HCT116 (cell line): Measurements from ENCODE around the gene USP27X. TPM values are rescaled to one million over a fixed set of nuclear protein-coding genes. Genes with fewer than 3 reads are reported as not detected.

ENCODE experiments used
- ATAC-seq: fragments of 200-7000 bp; cut with Tn5 transposase; 2 replicates; pipeline ENCODE4 v1.9.1; 2020; ENCODE audit warnings: mild to moderate bottlenecking, moderate library complexity
- BruUV-seq: library from RNA; stranded (reverse); fragments of 400-500 nt; replicated peaks from 2 replicates; lab custom pipeline; 2021; lab: Mats Ljungman, UMichigan
- CTCF ChIA-PET: fragments of 300-600 bp; sonication (Branson Sonifier 250); formaldehyde crosslinking; loops from one replicate; lab custom pipeline; 2021; ENCODE audit warnings: antibody characterized with exemption; lab: Charles Lee
- POLR2A ChIA-PET: fragments of 300-600, 350-600 bp; sonication (Branson Sonifier 250); formaldehyde crosslinking; loops from one replicate; lab custom pipeline; 2021; ENCODE audit warnings: antibody characterized with exemption; lab: Charles Lee
- RAD21 ChIA-PET, 2 experiments: fragments of 300-600 bp; sonication (Branson Sonifier 250); formaldehyde crosslinking; loops; one replicate each; lab custom pipeline; 2023; ENCODE audit warnings: low total read pairs in 2 of 2; ENCODE audit not compliant: uncharacterized antibody in 2 of 2, unreplicated experiment in 2 of 2, low non-redundant PET in 1 of 2; lab: Charles Lee
- DNase-seq: peaks from one replicate; pipeline ENCODE4 v3.0.0-alpha.2; 2010; ENCODE audit warnings: low read depth, low spot score
- H2AFZ ChIP-seq: fragments of 200-600 bp; shearing (Covaris generic), sonication (generic); 2 replicates; pipeline ENCODE4 v1.6.1; 2017; ENCODE audit warnings: low read depth, mixed run types, mixed read lengths, antibody characterized with exemption, low read length; ENCODE audit not compliant: poor library complexity, severe bottlenecking
- H3K27ac ChIP-seq: 2 replicates; pipeline ENCODE4 v1.5.1; 2012; ENCODE audit warnings: low read depth, low read length
- H3K27me3 ChIP-seq: fragments of 200-600 bp; sonication (generic); 2 replicates; pipeline ENCODE4 v1.6.1; 2016; ENCODE audit warnings: mixed run types, low read length, mixed read lengths; ENCODE audit not compliant: insufficient read depth
- H3K36me3 ChIP-seq, 2 experiments: fragments of 200-500 bp in 1 of 2; fragments of 200-600 bp in 1 of 2; sonication (Bioruptor generic) in 1 of 2; sonication (generic) in 1 of 2; 2 replicates each; pipeline versions ENCODE4 v1.5.1 to v1.6.1; 2014 to 2016; ENCODE audit warnings: low read length in 2 of 2, inconsistent platforms in 1 of 2, mixed read lengths in 1 of 2, mixed run types in 1 of 2; ENCODE audit not compliant: insufficient read depth in 2 of 2, control insufficient read depth in 1 of 2
- H3K4me1 ChIP-seq, 2 experiments: fragments of 200-600 bp in 1 of 2; sonication (generic) in 1 of 2; 2 replicates each; pipeline versions ENCODE4 v1.5.1 to v1.6.1; 2012 to 2017; ENCODE audit warnings: low read length in 2 of 2, inconsistent platforms in 1 of 2, mild to moderate bottlenecking in 1 of 2, mixed read lengths in 1 of 2, mixed run types in 1 of 2, moderate library complexity in 1 of 2; ENCODE audit not compliant: insufficient read depth in 2 of 2, control insufficient read depth in 1 of 2
- H3K4me2 ChIP-seq: fragments of 200-600 bp; sonication (generic); 2 replicates; pipeline ENCODE4 v1.6.1; 2017; ENCODE audit warnings: mixed run types, low read length, mixed read lengths
- H3K4me3 ChIP-seq, 2 experiments: fragments of 200-600 bp in 1 of 2; sonication (generic) in 1 of 2; replicated peaks in 1 of 2; 2 replicates each; pipeline ENCODE4 v1.5.1; 2011 to 2016; ENCODE audit warnings: low read length in 2 of 2, control low read depth in 1 of 2, low read depth in 1 of 2, mild to moderate bottlenecking in 1 of 2, mixed read lengths in 1 of 2, mixed run types in 1 of 2
- H3K79me2 ChIP-seq: fragments of 200-600 bp; sonication (generic); 2 replicates; pipeline ENCODE4 v1.6.1; 2017; ENCODE audit warnings: mild to moderate bottlenecking, mixed run types, low read length, moderate library complexity, mixed read lengths; ENCODE audit not compliant: insufficient read depth
- H3K9ac ChIP-seq: fragments of 200-600 bp; sonication (generic); 2 replicates; pipeline ENCODE4 v1.6.1; 2016; ENCODE audit warnings: low read length, mixed read lengths
- H3K9me2 ChIP-seq: fragments of 200-600 bp; sonication (generic), shearing (Covaris generic); 2 replicates; pipeline ENCODE4 v1.6.1; 2017; ENCODE audit warnings: mixed run types, mild to moderate bottlenecking, moderate library complexity; ENCODE audit not compliant: insufficient read depth
- H3K9me3 ChIP-seq, 2 experiments: fragments of 200-500 bp in 1 of 2; fragments of 200-600 bp in 1 of 2; sonication (Bioruptor generic) in 1 of 2; sonication (generic) in 1 of 2; 2 replicates each; pipeline ENCODE4 v1.6.1; 2014 to 2017; ENCODE audit warnings: low read length in 2 of 2, mixed read lengths in 2 of 2, inconsistent platforms in 1 of 2, low read depth in 1 of 2, mild to moderate bottlenecking in 1 of 2, mixed run types in 1 of 2, moderate library complexity in 1 of 2; ENCODE audit not compliant: control insufficient read depth in 1 of 2, insufficient read depth in 1 of 2
- H4K20me1 ChIP-seq: fragments of 200-600 bp; sonication (generic), shearing (Covaris generic); 2 replicates; pipeline ENCODE4 v1.6.1; 2017; ENCODE audit warnings: mixed run types, mild to moderate bottlenecking, moderate library complexity; ENCODE audit not compliant: insufficient read depth
- CTCF ChIP-seq, 3 experiments: fragments of 200-600 bp in 1 of 3; sonication (generic) in 1 of 3; IDR thresholded peaks in 2 of 3; conservative IDR thresholded peaks in 1 of 3; 2 replicates each; pipeline ENCODE4 v1.5.1; 2012 to 2017; ENCODE audit warnings: low read depth in 2 of 3, low read length in 2 of 3, antibody characterized with exemption in 1 of 3, borderline replicate concordance in 1 of 3, control low read depth in 1 of 3, mild to moderate bottlenecking in 1 of 3, mixed read lengths in 1 of 3, mixed run types in 1 of 3, moderate library complexity in 1 of 3; ENCODE audit not compliant: insufficient read depth in 1 of 3
- EGR1 ChIP-seq: IDR thresholded peaks from 2 replicates; pipeline ENCODE4 v1.6.1; 2012; ENCODE audit warnings: low read depth
- ELF1 ChIP-seq: IDR thresholded peaks from 2 replicates; pipeline ENCODE4 v1.6.1; 2012; ENCODE audit warnings: low read depth, borderline replicate concordance
- FOSL1 ChIP-seq: IDR thresholded peaks from 2 replicates; pipeline ENCODE4 v1.6.1; 2012; ENCODE audit warnings: low read depth
- POLR2A ChIP-seq: IDR thresholded peaks from 2 replicates; pipeline ENCODE4 v1.7.0; 2011; ENCODE audit warnings: borderline replicate concordance; ENCODE audit not compliant: insufficient read depth, insufficient read length; ENCODE audit errors: extremely low read depth
- RAD21 ChIP-seq: IDR thresholded peaks from 2 replicates; pipeline ENCODE4 v1.6.1; 2012; ENCODE audit warnings: low read depth, mild to moderate bottlenecking
- SIN3A ChIP-seq: IDR thresholded peaks from 2 replicates; pipeline ENCODE4 v1.6.1; 2012; ENCODE audit warnings: low read depth
- intact Hi-C: fragments of 100-400 bp; cut with micrococcal nuclease; formaldehyde crosslinking; loops from 2 replicates; pipeline ENCODE4 v1.10.0; 2022
- total RNA-seq: library from RNA; stranded (reverse); gene quantifications from one replicate; pipeline ENCODE4 v1.2.1, GENCODE V29; 2021; ENCODE audit not compliant: unreplicated experiment

Gene USP27X
- total RNA-seq, 1 experiment from 2014 or later = 3.5 TPM

- TF ChIP-seq CTCF (IDR thresholded peaks at IDR 0.05 in 2 of 3, conservative IDR thresholded peaks at IDR 0.05 in 1 of 3; ENCODE audit: borderline replicate concordance in 1 of 3, insufficient read depth in 1 of 3, low read depth in 2 of 3, low read length in 2 of 3) = peak; percentile 8 to 51 (median 48); a peak in 4 of 6 replicates
- TF ChIP-seq ELF1 = no peak
- TF ChIP-seq EGR1 = peak; percentile 88
- no peak for TF ChIP-seq SIN3A
- TF ChIP-seq POLR2A = no peak
- no peak for TF ChIP-seq FOSL1
These were observed at the start of gene USP27X (continued) for GRCh38 chrX:49878834-49879655.

GRCh38 chrX:49838374-49838773 lies 40.9 kb upstream of the USP27X start:
- H4K20me1 ChIP-seq = no peaks in the 10 kb centered on the region; the same call in 1 of the 2 replicates
- TF ChIP-seq EGR1 = no peak
- peak; percentile 76 for TF ChIP-seq RAD21
- peak; percentile 50 to 63 (median 62); a peak in 5 of 6 replicates for TF ChIP-seq CTCF (IDR thresholded peaks at IDR 0.05 in 2 of 3, conservative IDR thresholded peaks at IDR 0.05 in 1 of 3; ENCODE audit: borderline replicate concordance in 1 of 3, insufficient read depth in 1 of 3, low read depth in 2 of 3, low read length in 2 of 3)
- H3K9me3 ChIP-seq = no peaks in the 10 kb centered on the region
- RAD21 ChIA-PET = no interaction called here
- no peak overlapping the region for H3K9ac ChIP-seq
- H3K9me2 ChIP-seq = no peaks in the 10 kb centered on the region
- peak; percentile 85 for ATAC-seq
- H2AFZ ChIP-seq = peak overlapping the region; percentile 62
- BruUV-seq = no TSS peak
- POLR2A ChIA-PET = no interaction called here
- H3K4me1 ChIP-seq = no peaks in the 10 kb centered on the region
- H3K36me3 ChIP-seq = no peaks in the 10 kb centered on the region
- H3K27ac ChIP-seq = no peak overlapping the region
- H3K27me3 ChIP-seq = peaks cover 11% of the 10 kb centered on the region; the same call in 1 of the 2 replicates
- H3K4me3 ChIP-seq = no peak overlapping the region
- intact Hi-C loops = loop anchor here (5.0 to 10.0 kb wide), 2 partner anchors 76 to 644 kb away; no protein-coding TSS in a partner anchor
- DNase-seq = peak; percentile 16
- CTCF ChIA-PET = interaction anchor here (1.0 to 1.8 kb wide), 5 partner anchors 11 to 645 kb away, joined by 3 to 5 read pairs (median 3); no protein-coding TSS in a partner anchor
- H3K4me2 ChIP-seq = no peak overlapping the region
- no peaks in the 10 kb centered on the region for H3K79me2 ChIP-seq
